GM10266 (cell line): ENCODE results near the gene LCN10.

Experiments used
- DNase-seq: peaks from one replicate; pipeline ENCODE4 v3.0.0; 2012; ENCODE audit errors: extremely low spot score
- CTCF ChIP-seq: IDR thresholded peaks from 2 replicates; pipeline ENCODE4 v1.5.1; 2012; ENCODE audit warnings: mild to moderate bottlenecking, low read depth; ENCODE audit not compliant: control insufficient read depth, insufficient read depth; ENCODE audit errors: missing control alignments

The LCN10 gene

GRCh38 chr9:136691316-136692184, 51.2 kb downstream of the LCN10 start:
- DNase-seq, result no peak

GRCh38 chr9:136690806-136691261, 51.9 kb downstream of the LCN10 start:
- DNase-seq, result no peak

More at GRCh38 chr9:136691316-136692184, 51.2 kb downstream of the LCN10 start:
- no peak for TF ChIP-seq CTCF

GRCh38 chr9:136690104-136690805, 52.5 kb downstream of the LCN10 start:
- no peak for TF ChIP-seq CTCF
- no peak for DNase-seq

More at GRCh38 chr9:136690806-136691261, 51.9 kb downstream of the LCN10 start:
- no peak for TF ChIP-seq CTCF

GRCh38 chr9:136689108-136689460, 53.7 kb downstream of the LCN10 start:
- DNase-seq, result no peak
- no peak for TF ChIP-seq CTCF

GRCh38 chr9:136688274-136689107, 54.2 kb downstream of the LCN10 start:
- TF ChIP-seq CTCF, result no peak
- peak; percentile 77 for DNase-seq
